GM18511 (cell line): ENCODE measurements around the gene CCDC78.

Source experiments
- ATAC-seq: cut with Tn5 transposase; IDR thresholded peaks from one replicate; pipeline ENCODE4 v1.9.1; 2021; ENCODE audit warnings: mild to moderate bottlenecking, moderate library complexity; ENCODE audit not compliant: unreplicated experiment

The CCDC78 gene

GRCh38 chr16:725463-726187 is 618 bp downstream of the CCDC78 start:
- no peak for ATAC-seq

- ATAC-seq = no peak
These were observed 1.2 kb downstream of the CCDC78 start for GRCh38 chr16:725041-725376.

GRCh38 chr16:724188-725040 is 1.8 kb downstream of the CCDC78 start:
- no peak for ATAC-seq

- no peak for ATAC-seq
These were observed 2.5 kb downstream of the CCDC78 start for GRCh38 chr16:723695-724094.

- no peak for ATAC-seq
These were observed 3.2 kb downstream of the CCDC78 start for GRCh38 chr16:722835-723633.

- ATAC-seq = no peak
These were observed 4.3 kb downstream of the CCDC78 start for GRCh38 chr16:721765-722540.

- ATAC-seq = peak; percentile 73
These were observed 5.1 kb downstream of the CCDC78 start, which contains the start of gene ANTKMT for GRCh38 chr16:720990-721764. Gene ANTKMT, plus strand, starts transcription at chr16:721146. Its CDS starts 129 bp downstream, at chr16:721275.

- peak; percentile 31 for ATAC-seq
These were observed 5.7 kb downstream of the CCDC78 start for GRCh38 chr16:720447-720989.

- ATAC-seq = no peak
These were observed 6.3 kb downstream of the CCDC78 start for GRCh38 chr16:719815-720446.

GRCh38 chr16:718922-719321 is 7.3 kb downstream of the CCDC78 start:
- no peak for ATAC-seq

- no peak for ATAC-seq
These were observed 7.9 kb downstream of the CCDC78 start for GRCh38 chr16:718389-718788.

GRCh38 chr16:717450-718245 is 8.6 kb downstream of the CCDC78 start:
- ATAC-seq = no peak

- ATAC-seq = no peak
These were observed 9.4 kb downstream of the CCDC78 start for GRCh38 chr16:716768-717325.

- no peak for ATAC-seq
These were observed 10.1 kb downstream of the CCDC78 start for GRCh38 chr16:716200-716568.

- ATAC-seq = no peak
These were observed 10.6 kb downstream of the CCDC78 start for GRCh38 chr16:715477-716199.

GRCh38 chr16:714558-715476 is 11.4 kb downstream of the CCDC78 start, which contains the start of gene METRN:
Gene METRN, plus strand, starts transcription at chr16:715118. Its CDS starts 172 bp downstream, at chr16:715290.
- ATAC-seq = peak; percentile 79
